Measurements from ENCODE around the gene UBE2E2.
"Not testable (repeated sequence)": the region's sequence is repeated elsewhere in the genome, so short reads cannot be mapped to it uniquely, and the experiment has no call there.

UBE2E2 gene

GRCh38 chr3:23331141-23331935 is 128.2 kb downstream of the UBE2E2 start:
- H3K27me3 ChIP-seq (replicated peaks; ENCODE audit: control insufficient read depth, insufficient read depth, low read length) = no peaks in the 10 kb centered on the region

DNA sequence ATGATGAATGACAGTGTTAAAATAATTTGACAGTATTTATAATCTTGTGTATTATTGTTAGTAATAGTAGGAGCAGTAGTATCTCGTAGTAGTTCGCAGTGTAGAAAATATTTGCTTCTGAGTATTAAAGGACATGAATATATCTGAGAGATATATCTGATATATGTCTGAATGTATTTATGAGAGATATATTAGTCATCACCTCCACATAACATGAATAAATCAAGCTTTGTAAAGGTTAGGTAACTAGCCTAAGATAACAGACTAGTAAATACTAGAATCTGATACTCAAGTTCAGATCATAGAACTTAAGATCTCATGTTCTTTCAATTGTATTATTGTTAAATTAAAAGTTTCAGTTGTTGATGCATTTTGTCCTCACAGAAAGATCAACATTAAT is 130.5 kb downstream of the UBE2E2 start:
- DNase-seq (ENCODE audit: extremely low read depth, insufficient read length) = no peak
- Histone ChIP-seq H3K4me3 (replicated peaks; ENCODE audit: low read depth, low read length) (no peak overlapping the region), H3K27me3 (replicated peaks; ENCODE audit: control insufficient read depth, insufficient read depth, low read length) (no peaks in the 10 kb centered on the region), H3K36me3 (ENCODE audit: control insufficient read depth, insufficient read depth, low read length) (no peaks in the 10 kb centered on the region)
- no peak for TF ChIP-seq CTCF (IDR thresholded peaks at IDR 0.05; ENCODE audit: insufficient read depth, low read length, poor library complexity, severe bottlenecking)

More at GRCh38 chr3:23331141-23331935, 128.2 kb downstream of the UBE2E2 start:
- H3K4me3 ChIP-seq (replicated peaks; ENCODE audit: low read depth, low read length) = no peak overlapping the region
- DNase-seq (ENCODE audit: extremely low read depth, insufficient read length) = no peak
- no peak for TF ChIP-seq CTCF (IDR thresholded peaks at IDR 0.05; ENCODE audit: insufficient read depth, low read length, poor library complexity, severe bottlenecking)
- no peaks in the 10 kb centered on the region for H3K36me3 ChIP-seq (ENCODE audit: control insufficient read depth, insufficient read depth, low read length)

GRCh38 chr3:23336853-23337252 is 133.7 kb downstream of the UBE2E2 start:
- H3K36me3 ChIP-seq (ENCODE audit: control insufficient read depth, insufficient read depth, low read length); H3K27me3 ChIP-seq (replicated peaks; ENCODE audit: control insufficient read depth, insufficient read depth, low read length); H3K4me3 ChIP-seq (replicated peaks; ENCODE audit: low read depth, low read length); DNase-seq (ENCODE audit: extremely low read depth, insufficient read length): not testable (repeated sequence)

- no peak for TF ChIP-seq CTCF (IDR thresholded peaks at IDR 0.05; ENCODE audit: insufficient read depth, low read length, poor library complexity, severe bottlenecking)
- DNase-seq (ENCODE audit: extremely low read depth, insufficient read length) = no peak
- Histone ChIP-seq H3K4me3 (replicated peaks; ENCODE audit: low read depth, low read length) (no peak overlapping the region), H3K36me3 (ENCODE audit: control insufficient read depth, insufficient read depth, low read length) (no peaks in the 10 kb centered on the region), H3K27me3 (replicated peaks; ENCODE audit: control insufficient read depth, insufficient read depth, low read length) (no peaks in the 10 kb centered on the region)
Measured at GRCh38 chr3:23341147-23341838, 138.2 kb downstream of the UBE2E2 start.

DNA sequence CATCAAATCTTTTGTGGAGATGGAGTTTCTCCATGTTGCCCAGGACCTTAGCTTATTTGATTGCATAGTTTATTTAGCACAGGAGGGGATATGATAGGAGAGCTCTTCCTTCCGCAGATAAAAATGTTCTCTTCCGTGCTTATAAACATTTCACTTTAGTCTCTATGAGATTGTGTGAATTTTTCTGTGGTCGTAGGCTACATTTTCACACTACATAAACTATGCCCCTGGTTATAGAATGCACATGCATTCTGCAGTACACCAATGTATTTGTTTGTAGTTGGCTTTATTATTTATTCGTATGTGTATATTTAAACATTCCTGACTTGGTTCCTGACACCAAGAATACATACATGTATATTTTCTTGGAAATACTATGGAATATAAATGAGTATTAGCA is 139.2 kb downstream of the UBE2E2 start:
- H3K4me3 ChIP-seq (replicated peaks; ENCODE audit: low read depth, low read length) = no peak overlapping the region

More for the DNA sequence above, 139.2 kb downstream of the UBE2E2 start:
- TF ChIP-seq CTCF (IDR thresholded peaks at IDR 0.05; ENCODE audit: insufficient read depth, low read length, poor library complexity, severe bottlenecking) = no peak
- Histone ChIP-seq H3K27me3 (replicated peaks; ENCODE audit: control insufficient read depth, insufficient read depth, low read length) (no peaks in the 10 kb centered on the region), H3K36me3 (ENCODE audit: control insufficient read depth, insufficient read depth, low read length) (no peaks in the 10 kb centered on the region)
- DNase-seq (ENCODE audit: extremely low read depth, insufficient read length) = no peak

All from GM06990 (cell line).